Umbilical cord (tissue), 2 donors: Measurements from ENCODE around the gene ARMC9. TPM values are rescaled to one million over a fixed set of nuclear protein-coding genes. Genes with fewer than 3 reads are reported as not detected.
"Not testable (repeated sequence)": the region's sequence is repeated elsewhere in the genome, so short reads cannot be mapped to it uniquely, and the experiment has no call there.

Experiments
- DNase-seq: peaks from one replicate; pipeline ENCODE4 v3.0.0-alpha.2; 2015; ENCODE audit warnings: low spot score
- total RNA-seq: library from RNA; depleted of rRNA; stranded (reverse); fragments of >200 nt; gene quantifications from one replicate; pipeline ENCODE4 v1.2.3, GENCODE V29; 2014; ENCODE audit warnings: low replicate concordance; ENCODE audit not compliant: insufficient read depth

The ARMC9 gene
- total RNA-seq, 1 donor from 2014 or later = 25.8 TPM

DNA sequence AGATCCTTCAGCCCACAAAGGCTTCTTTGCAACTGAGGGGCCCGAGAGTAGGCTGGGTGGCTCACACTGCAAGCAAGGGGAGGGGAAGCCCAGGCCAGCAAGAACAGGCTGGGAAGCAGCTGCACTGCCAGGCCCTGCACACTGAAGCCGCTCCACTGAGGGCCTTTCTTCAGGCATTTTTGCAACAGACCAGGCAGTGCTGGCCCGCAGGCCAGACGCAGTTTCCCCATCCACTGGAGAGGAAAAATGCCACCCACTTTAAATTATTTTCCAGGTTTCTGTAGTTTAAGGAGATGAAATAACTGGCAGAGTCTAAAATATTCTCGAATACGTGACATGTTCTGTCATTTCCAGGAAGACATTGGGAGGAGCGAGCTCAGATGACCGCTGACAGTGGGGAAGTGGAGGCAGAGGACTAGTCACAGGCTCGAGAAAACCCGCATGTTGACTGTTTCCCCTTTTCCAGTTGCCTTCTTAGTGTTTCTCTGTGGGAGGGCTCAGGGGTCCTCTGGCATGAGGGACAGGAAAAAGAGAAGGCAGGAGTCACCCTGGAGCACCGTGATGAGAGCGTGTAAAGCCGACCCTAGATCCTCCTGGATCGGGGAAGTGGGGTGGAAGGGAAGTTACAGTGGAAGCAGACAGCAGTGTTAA, 143.8 kb downstream of the ARMC9 start:
- peak; percentile 25 for DNase-seq

DNA sequence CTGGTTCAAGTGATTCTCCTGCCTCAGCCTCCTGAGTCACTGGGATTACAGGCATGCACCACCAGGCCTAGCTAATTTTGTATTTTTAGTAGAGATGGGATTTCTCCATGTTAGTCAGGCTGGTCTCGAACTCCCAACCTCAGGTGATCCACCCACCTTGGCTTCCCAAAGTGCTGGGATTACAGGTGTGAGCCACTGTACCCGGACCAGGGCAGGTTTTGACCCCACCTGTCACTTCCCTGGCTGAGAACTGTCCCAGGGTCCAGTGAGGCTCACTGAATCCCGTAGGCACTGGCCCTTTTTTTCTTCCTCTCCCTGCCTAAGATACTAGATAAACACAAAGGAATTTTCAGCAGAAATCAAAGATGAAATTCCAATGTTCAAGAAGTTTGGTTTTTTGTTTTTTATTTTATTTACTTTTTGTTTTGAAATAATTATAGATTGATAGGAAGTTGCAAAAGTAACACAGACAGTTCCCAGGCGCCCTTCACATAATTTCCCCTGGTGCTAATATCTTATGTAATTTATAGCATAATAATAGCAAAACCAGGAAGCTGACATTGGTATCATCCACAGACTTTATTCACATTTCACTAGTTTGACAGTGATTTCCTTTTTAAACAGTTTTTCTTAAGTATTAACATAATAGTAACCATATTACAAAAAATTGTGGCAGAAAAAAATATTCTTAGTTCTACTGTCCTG, 144.7 kb downstream of the ARMC9 start:
- DNase-seq = no peak

DNA sequence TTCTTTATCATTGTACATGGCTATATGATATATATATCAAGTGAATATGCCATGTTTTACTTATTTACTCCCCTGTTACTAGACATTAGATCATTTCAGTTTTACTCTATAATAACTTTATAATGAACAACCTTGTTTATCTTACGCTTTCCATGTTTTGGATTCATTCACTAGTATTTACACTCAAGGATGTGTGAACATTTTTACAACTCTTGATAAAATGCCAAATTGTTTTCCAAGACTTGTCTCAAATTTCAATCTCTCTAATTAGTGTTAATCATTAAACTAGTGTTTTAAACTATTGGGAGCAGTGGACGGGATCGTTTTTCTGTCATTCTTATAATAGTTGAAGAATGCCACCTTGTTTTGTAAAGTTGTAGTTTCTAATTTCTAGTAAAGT, 145.6 kb downstream of the ARMC9 start:
- DNase-seq = no peak

DNA sequence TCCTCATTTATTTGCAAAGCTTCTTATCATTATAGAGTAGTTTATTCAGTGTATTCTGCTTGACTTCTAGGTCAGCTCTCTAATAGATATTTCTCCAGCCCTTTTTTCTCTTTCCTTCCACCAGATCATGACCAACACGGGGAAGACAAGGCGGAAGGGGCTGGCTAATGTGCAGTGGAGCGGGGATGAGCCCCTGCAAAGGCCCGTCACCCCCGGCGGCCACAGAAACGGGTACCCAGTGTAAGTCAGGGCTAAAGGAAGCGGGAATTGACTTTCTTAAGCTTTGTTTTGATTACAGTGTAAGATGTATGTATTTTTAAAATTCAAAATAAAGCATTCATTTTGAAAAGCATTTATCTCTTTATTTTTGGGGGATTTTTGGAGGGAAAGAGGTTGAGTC, 146.4 kb downstream of the ARMC9 start:
- DNase-seq = no peak

DNA sequence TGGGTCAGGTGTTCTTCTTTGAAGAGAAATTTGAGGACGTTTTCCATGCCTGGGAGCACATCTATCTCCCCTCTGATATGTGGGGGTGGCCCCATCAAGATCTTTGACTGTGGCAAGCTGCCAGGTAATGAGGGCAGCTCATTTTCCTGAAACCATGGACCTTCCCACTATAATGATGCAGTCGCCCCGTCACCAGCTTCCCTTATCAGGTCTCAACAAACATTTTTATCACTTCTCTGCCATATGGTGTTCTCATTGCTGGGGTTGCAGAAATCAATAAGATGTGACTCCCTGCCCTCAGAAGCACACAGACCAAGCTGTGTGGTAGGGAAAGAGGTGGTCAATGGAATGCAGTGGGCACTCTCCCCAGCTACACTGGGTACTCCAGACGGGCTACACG, 148.7 kb downstream of the ARMC9 start:
- no peak for DNase-seq

DNA sequence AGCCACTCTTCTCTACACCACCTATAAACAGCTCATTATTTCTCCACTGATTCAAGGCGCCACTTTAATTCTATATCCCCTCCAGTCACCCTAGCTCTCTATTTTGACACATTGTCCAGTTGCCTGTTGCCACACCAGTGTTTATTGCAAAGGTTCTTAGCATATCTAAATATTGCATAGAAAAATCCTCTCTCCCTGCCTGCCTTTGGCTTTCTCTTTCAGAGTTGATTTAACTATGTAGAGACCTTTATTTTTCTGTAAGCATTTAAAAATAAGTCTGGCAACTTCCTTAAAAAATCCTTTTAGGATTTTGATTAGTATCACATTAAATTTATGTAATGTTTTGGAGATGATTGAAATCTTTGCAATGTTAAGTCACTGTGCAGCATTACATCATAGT, 149.2 kb downstream of the ARMC9 start:
- no peak for DNase-seq

DNA sequence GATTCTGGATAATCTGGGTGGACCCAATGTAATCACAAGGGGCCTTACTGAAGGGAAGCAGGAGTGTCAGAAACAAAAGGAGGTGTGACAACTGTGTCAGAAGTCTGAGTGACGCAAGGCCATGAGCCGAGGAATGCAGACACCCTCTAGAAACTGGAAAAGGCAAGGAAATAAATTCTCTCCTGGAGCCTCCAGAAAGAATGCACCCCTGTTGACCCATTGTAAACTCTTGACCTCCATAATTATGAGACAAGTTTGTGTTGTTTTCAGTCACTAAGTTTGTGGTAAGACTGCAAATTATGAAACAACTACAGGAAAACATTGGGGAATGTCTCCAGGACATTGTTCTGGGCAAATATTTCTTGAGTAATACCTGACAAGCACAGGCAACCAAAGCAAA, 149.7 kb downstream of the ARMC9 start:
- no peak for DNase-seq

DNA sequence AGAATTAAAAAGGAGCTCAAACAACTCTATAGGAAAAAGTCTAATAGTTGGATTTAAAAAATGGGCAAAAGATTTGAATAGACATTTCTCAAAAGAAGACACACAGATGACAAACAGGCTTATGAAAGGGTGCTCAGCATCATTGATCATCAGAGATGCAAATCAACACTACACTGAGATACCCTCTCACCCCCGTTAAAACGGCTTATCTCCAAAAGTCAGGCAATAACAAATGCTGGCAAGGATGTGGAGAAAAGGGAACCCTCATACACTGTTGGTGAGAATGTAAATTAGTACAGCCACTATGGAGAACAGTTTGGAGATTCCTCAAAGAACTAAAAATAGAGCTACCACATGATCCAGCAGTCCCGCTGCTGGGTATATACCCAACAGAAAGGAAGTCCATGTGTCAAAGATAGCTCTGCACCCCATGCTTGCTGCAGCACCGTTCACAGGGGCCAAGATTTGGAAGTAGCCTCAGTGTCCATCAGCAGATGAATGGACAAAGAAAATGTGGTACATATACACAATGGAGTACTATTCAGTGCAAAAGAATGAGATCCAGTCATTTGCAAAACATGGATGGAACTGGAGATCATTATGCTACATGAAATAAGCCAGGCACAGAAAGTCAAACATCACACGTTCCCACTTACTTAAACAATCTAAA, 150.4 kb downstream of the ARMC9 start:
- DNase-seq = peak; percentile 10

DNA sequence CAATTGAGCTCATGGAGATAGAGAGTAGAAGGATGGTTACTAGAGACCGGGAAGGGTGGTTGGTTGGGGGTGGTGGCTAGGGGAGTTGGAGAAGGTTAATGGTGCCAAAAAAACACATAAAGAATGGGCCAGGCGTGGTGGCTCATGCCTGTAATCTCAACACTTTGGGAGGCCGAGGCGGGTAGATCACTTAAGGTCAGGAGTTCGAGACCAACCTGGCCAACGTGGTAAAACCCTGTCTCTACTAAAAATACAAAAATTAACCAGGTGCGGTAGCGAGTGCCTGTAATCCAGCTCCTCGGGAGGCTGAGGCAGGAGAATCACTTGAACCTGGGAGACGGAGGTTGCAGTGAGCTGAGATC, 150.9 kb downstream of the ARMC9 start:
- DNase-seq = not testable (repeated sequence)

DNA sequence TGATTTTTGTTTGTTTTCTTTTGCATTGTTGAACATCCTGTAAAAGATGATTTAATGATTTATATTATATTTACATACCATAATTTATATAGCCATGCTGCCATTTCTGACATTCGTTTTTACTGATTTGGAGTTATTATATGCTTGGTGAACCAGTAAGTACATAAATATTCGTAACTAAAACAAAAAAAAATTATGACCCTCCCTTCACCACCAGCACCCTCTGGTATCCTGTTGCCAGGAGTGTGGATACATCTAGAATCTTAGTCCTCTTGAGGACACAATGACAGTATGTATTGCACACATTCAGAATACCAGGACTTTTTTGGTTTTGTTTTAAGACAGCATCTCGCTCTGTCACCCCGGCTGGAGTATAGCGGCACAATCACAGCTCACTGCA, 153.2 kb downstream of the ARMC9 start:
- DNase-seq = no peak

DNA sequence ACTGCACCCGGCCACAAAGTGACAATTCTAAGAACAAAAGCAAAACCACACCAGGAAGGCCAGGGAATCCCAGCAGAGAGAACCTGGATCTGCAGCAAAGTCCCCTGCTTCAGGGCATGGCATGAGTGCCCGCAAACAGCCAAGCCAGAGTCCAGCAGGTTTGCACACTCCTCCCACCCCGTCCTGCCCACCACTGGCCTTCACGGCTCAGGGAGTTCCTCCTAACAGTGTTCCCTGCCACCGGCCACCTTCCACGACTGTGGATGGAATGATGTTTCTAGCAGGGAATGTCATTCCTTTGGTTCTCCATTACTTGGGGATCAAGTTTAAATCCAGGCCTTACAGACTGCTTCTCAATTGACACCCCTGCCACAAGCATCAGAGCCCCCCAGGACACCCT, 155.0 kb downstream of the ARMC9 start:
- DNase-seq = no peak

DNA sequence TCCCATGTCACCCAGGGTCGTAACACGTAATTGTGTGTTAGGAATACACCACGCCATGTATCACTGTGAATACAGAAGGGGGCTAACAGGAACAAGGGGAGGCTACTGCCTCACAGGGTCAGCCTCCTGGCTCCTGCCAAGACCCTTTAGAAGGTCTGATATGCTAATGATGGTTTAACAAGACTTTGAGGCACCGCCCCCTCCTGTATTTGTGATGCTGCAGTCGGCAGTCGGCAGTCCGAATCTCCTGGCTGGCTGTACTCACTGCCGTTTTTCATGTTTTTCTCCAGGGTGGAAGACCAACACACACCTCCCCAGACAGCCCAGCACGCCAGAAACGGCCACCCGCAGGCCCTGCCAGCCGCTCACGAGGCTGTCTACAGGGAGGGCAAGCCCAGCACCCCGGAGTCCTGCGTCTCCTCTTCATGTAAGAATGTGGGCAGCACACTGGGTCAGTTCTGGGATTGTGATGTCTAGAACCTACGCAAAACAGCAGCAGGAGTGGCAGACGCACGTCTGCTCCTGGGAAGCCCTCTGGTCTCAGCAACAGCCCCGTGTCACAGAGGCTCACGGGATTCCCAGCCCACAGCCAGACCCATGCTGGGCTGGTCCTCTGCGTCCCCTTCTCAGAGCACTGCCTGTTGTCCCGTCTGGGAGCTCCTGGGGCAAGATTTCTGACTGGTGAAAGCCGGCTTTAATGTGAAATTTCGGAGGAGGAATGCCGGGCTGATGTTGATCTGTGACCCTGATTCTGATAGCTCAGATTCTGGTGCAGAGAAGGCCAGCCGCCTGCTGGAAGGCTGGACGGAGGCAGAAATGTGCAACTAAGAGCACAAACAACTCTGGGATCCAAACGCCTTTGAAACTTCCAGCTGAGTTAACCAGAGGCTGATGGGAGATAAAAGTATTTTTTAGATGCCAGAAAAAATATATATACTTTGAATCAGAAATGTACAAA, 157.4 kb downstream of the ARMC9 start:
- peak; percentile 47 for DNase-seq

DNA sequence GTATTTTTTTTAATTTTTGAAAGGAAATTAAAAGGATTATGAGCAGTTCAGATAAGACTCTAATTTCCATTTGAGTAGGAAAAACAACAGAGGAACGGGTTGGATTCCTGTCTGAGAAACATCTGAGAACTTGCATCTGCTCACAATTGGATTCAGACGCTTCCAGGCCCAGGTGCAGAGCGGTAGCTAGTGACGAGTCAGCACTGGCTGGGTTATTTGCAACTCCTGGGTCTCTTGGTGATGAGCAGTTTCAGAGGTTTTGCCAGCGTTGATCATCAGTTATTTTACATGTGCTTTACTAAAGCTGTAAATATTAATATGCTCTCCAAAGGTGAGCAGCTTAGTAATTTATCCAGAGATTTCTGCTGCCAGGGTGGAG, 158.0 kb downstream of the ARMC9 start:
- DNase-seq = peak; percentile 14

DNA sequence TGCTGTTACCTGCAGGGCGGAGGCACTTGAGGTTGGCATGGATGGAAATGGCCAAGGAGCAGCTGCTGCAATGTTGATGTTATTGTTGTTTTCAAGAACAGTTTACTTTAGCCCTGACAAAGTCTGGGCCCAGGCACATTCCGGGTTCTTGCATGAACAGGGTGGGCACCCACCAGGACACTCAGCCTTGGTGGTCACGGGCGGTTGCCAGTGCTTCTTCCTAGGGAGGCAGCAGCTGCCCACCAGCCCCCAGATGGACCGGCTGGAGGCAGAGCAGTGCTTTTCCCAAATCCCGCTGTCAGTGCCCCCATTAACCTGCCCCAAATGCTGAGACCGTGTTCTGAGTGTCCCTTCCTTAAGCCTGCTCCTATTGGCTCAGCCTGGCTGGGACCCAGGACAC, 158.6 kb downstream of the ARMC9 start:
- no peak for DNase-seq

DNA sequence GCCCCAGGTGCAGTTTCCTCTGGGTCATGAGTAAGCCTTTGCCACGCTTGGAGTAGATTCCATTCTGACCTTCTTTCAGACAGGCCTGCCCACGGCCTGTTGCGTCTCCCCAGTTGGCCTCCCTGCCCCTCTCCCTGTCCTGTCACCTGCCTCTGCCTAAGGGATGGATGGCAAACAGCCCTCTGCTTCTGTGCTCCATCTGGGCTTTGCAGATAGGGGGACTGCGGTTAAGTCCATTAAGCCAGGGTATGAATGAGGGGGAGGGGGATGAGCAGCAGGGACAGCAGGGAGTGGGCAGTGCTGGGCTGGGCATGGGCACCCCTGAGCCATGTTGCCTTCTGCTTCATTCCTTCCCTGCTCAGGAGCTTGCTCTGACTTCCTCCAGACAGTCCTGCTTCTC, 159.5 kb downstream of the ARMC9 start:
- DNase-seq = no peak

DNA sequence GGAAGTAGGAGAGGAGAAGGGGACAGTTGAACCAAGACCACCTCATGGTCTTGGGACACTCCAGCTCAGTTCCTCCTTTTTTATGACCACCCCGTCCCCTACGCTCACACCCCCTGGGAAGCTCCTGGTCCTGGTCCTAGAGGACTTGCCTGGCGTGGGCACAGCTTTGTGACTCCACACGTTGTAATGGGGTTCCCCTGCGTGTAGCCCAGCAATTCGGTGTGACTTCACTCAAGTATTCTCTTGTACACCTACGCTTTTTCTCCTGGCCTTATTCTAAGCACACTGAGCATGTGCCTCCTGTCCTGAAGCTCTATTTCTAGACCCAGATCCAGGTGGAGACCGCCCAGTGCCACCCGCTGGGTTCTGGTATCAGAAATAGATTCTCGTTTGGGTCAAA, 161.0 kb downstream of the ARMC9 start:
- DNase-seq = no peak

DNA sequence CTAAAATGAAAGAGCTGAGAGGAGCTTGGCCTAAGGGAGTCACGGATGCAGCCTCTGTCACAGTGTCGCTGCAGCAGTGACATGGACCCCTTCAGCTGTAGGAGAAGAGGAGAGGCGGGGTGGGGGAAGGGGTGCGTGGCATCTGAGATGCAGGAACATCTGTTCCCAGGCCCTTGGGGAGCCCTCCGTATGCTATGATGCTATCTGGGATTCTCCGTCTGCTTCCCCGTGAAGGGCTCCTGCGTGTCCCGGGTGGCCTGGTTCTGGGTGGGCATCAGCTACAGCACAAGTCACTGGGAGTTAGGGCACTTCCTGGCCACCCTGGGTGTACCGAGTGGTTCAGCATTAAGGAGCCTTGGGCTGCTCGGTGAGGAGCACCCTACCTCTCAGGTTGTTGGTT, 161.5 kb downstream of the ARMC9 start:
- no peak for DNase-seq

DNA sequence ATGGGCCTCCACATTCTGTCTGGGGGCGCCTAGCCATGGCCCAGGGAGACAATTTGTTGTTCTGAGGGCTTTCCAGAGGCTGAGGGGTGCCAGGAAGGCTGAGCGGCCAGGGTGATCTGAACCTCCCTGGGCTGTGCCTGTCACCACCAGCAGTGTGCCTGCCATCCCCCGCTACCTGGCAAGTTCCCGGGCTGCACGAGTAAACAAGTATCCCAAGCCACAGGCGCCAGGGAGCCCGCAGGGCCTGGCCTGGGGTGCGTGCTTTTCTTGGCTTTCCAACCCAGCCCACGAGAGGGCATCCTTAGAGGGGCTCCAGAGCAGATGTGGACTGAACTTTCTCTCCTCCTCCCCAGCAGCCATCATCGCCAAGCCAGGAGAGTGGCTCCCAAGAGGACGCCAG, 162.0 kb downstream of the ARMC9 start:
- DNase-seq = no peak

DNA sequence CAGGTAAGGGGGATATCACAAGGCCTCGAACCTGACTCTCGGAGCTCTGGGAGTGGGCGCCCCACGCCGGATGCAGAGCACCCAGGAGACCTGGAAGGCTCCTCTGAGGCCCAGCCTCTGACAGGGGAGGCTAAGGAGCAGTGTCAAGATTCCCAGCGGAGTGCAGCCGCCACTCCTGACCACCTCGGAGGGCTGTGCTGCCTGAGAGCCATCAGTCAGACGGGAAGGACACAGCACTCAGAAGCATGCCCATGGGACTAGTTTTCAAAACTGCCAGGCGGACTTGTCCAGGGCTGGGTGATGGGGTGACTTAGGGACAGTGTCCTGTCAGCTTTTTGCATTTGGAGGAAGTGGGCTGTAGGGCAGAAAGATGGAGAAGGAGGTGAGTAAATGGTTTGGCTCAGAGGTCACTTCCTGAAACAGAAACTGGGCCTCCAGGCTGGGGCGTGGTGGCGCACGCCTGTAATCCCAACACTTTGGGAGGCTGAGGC, 162.5 kb downstream of the ARMC9 start:
- DNase-seq = peak; percentile 12

DNA sequence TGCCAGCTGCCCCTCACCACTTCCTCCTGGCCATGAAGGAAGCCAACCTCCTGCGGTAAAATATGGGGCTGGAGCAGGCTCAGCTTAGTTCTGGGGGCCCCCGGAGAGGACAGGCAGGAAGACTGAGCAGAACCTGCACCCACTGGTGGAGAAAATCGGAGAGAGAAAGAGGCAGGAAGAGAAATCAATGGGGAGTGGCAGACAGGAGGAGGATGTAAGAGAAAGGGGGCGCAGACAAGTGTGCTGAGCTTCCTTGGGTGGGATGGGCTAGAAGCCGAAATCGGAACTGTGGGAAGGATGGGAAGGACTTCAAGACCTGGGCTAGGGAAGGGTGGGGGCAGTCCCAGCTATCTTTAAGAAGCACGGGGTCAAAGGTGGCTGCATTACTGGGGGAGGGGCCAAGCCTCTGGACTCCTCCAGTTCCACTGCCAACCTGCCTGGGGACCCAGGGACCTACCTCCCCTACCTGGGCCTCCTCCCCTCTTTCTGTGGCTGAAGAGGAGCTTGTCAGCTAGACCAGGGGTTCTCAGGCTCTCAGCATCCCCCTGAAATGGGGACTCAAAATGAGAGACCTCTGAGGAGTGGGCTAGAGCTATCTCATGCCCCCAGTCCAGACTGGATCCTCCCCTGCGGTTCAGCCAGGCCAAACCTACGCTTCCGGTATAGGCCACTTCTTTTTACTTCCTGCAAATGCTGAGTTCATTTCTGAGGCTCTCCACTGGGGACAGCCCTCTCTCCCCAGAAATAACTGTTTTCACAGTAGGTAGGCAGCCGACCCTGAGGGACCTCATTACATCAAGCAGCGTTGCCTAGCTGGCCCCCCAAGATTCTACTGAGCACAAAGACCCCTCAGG, 163.5 kb downstream of the ARMC9 start:
- peak; percentile 10 for DNase-seq
